ENCODE data around the gene SELENOI. TPM values are rescaled to one million over a fixed set of nuclear protein-coding genes. Genes with fewer than 3 reads are reported as not detected.
A peak's percentile ranks its signal among the peaks of the same experiment; 100 is the strongest.

SELENOI gene
- total RNA-seq, 2 experiments from 2014 or later: 27.7 to 31.5 TPM

- peaks cover 24% of the 10 kb centered on the region for H3K36me3 Mint-ChIP-seq (ENCODE audit: low read depth)
- no peak for TF ChIP-seq CTCF (IDR thresholded peaks at IDR 0.05)
- H3K27me3 ChIP-seq (ENCODE audit: control insufficient read depth in 1 of 2, insufficient read depth in 2 of 2, low read length in 2 of 2): no peaks in the 10 kb centered on the region
- peak; percentile 26 to 86 (median 53) for DNase-seq
- ATAC-seq (ENCODE audit: poor library complexity): peak; percentile 29
- no peaks in the 10 kb centered on the region for H3K9me3 Mint-ChIP-seq
- peak within 1 kb of the TSS; percentile 97 for H3K27ac Mint-ChIP-seq
- intact Hi-C loops (cut with DNase I, micrococcal nuclease): loop anchor here (2.0 to 10.0 kb wide), 9 partner anchors 49 to 1184 kb away; partner anchors contain the start of genes ASXL2 (in 2 of the 2), HADHA (in 2 of the 2), HADHB (in 2 of the 2) and CENPA (in 1 of the 2)
- no peaks in the 10 kb centered on the region for H3K27me3 Mint-ChIP-seq
- H3K4me3 ChIP-seq (ENCODE audit: low read length): peak within 1 kb of the TSS; percentile 96
- peaks cover 43% of the 10 kb centered on the region for H3K4me1 Mint-ChIP-seq (ENCODE audit: low read depth)
- no peaks in the 10 kb centered on the region for H3K9me3 ChIP-seq (ENCODE audit: control insufficient read depth in 1 of 2, insufficient read depth in 1 of 2, low read length in 2 of 2)
- peaks cover 20% of the 10 kb centered on the region for H3K4me1 ChIP-seq (ENCODE audit: insufficient read depth, low read length)
- CTCF ChIA-PET: interaction anchor here (1.2 to 1.4 kb wide), 2 partner anchors 71 to 162 kb away, joined by 3 read pairs; no protein-coding TSS in a partner anchor
- peak within 1 kb of the TSS; percentile 97 for H3K4me3 Mint-ChIP-seq
- POLR2A ChIA-PET: interaction anchor here (0.6 to 4.7 kb wide), 10 partner anchors 9 to 1986 kb away, joined by 3 to 52 read pairs (median 5); partner anchors contain the start of genes HADHA, HADHB, ITSN2 and RAB10
- H3K36me3 ChIP-seq (ENCODE audit: insufficient read depth, low read length): no peaks in the 10 kb centered on the region
- peak within 1 kb of the TSS; percentile 92 to 96 for H3K27ac ChIP-seq (ENCODE audit: low read depth in 1 of 2, low read length in 2 of 2)
Observed at GRCh38 chr2:26346454-26347053, 611 bp downstream of the SELENOI start, which contains the start of gene ADGRF3. ADGRF3 (minus strand) TSS chr2:26346789; CDS start chr2:26346234, 555 bp downstream.

GRCh38 chr2:26347286-26347865, 1.4 kb downstream of the SELENOI start:
- peak in 2 of 14 experiments; percentile 14 to 17 for DNase-seq
- intact Hi-C loops (cut with DNase I, micrococcal nuclease): loop anchor here (2.0 to 10.0 kb wide), 9 partner anchors 50 to 1185 kb away; partner anchors contain the start of genes ASXL2 (in 2 of the 2), HADHA (in 2 of the 2), HADHB (in 2 of the 2) and CENPA (in 1 of the 2)
- peaks cover 20% of the 10 kb centered on the region for H3K4me1 ChIP-seq (ENCODE audit: insufficient read depth, low read length)
- TF ChIP-seq CTCF (IDR thresholded peaks at IDR 0.05): no peak
- H3K9me3 ChIP-seq (ENCODE audit: control insufficient read depth in 1 of 2, insufficient read depth in 1 of 2, low read length in 2 of 2): no peaks in the 10 kb centered on the region
- no peaks in the 10 kb centered on the region for H3K9me3 Mint-ChIP-seq
- ChIA-PET POLR2A (interaction anchor here (1.2 to 4.7 kb wide), 4 partner anchors 38 to 163 kb away, joined by 3 to 52 read pairs (median 20); partner anchors contain the start of genes HADHA and HADHB), CTCF (interaction anchor here (1.2 kb wide), 1 partner anchor 72 kb away, joined by 3 read pairs; no protein-coding TSS in a partner anchor)
- no peak for ATAC-seq (ENCODE audit: poor library complexity)
- H3K27me3 ChIP-seq (ENCODE audit: control insufficient read depth in 1 of 2, insufficient read depth in 2 of 2, low read length in 2 of 2): no peaks in the 10 kb centered on the region
- no peaks in the 10 kb centered on the region for H3K36me3 ChIP-seq (ENCODE audit: insufficient read depth, low read length)
- peak overlapping the region; percentile 96 for H3K4me3 ChIP-seq (ENCODE audit: low read length)
- peaks cover 49% of the 10 kb centered on the region for H3K4me1 Mint-ChIP-seq (ENCODE audit: low read depth)
- peak overlapping the region; percentile 97 for H3K4me3 Mint-ChIP-seq
- no peaks in the 10 kb centered on the region for H3K27me3 Mint-ChIP-seq
- H3K36me3 Mint-ChIP-seq (ENCODE audit: low read depth): peaks cover 25% of the 10 kb centered on the region
- H3K27ac ChIP-seq (ENCODE audit: low read depth in 1 of 2, low read length in 2 of 2): peak overlapping the region; percentile 92 to 96
- peak overlapping the region; percentile 97 for H3K27ac Mint-ChIP-seq

- no peak overlapping the region for H3K4me3 ChIP-seq (ENCODE audit: low read length)
- POLR2A ChIA-PET: no interaction called here
Observed at GRCh38 chr2:26349690-26350089, 3.7 kb downstream of the SELENOI start.

More at GRCh38 chr2:26349690-26350089, 3.7 kb downstream of the SELENOI start:
- no peak for TF ChIP-seq CTCF (IDR thresholded peaks at IDR 0.05)
- Mint-ChIP-seq H3K36me3 (ENCODE audit: low read depth) (peaks cover 36% of the 10 kb centered on the region), H3K27ac (no peak overlapping the region), H3K4me1 (ENCODE audit: low read depth) (peaks cover 55% of the 10 kb centered on the region), H3K9me3 (no peaks in the 10 kb centered on the region), H3K4me3 (peak overlapping the region; percentile 5), H3K27me3 (no peaks in the 10 kb centered on the region)
- intact Hi-C loops (cut with DNase I, micrococcal nuclease): loop anchor here (5.0 to 10.0 kb wide), 8 partner anchors 52 to 1187 kb away; partner anchors contain the start of genes ASXL2 (in 2 of the 2), CENPA (in 1 of the 2), DTNB (in 1 of the 2) and HADHA (in 1 of the 2)
- Histone ChIP-seq H3K4me1 (ENCODE audit: insufficient read depth, low read length) (peaks cover 12% of the 10 kb centered on the region), H3K27me3 (ENCODE audit: control insufficient read depth in 1 of 2, insufficient read depth in 2 of 2, low read length in 2 of 2) (no peaks in the 10 kb centered on the region), H3K9me3 (ENCODE audit: control insufficient read depth in 1 of 2, insufficient read depth in 1 of 2, low read length in 2 of 2) (no peaks in the 10 kb centered on the region), H3K36me3 (ENCODE audit: insufficient read depth, low read length) (no peaks in the 10 kb centered on the region), H3K27ac (ENCODE audit: low read depth in 1 of 2, low read length in 2 of 2) (no peak overlapping the region)
- ATAC-seq (ENCODE audit: poor library complexity) (no peak), DNase-seq (no peak)
- CTCF ChIA-PET: interaction anchor here (0.6 kb wide), 2 partner anchors 35 to 358 kb away, joined by 3 read pairs; no protein-coding TSS in a partner anchor

All from CD4-positive, alpha-beta T cell (primary cell).